K562 (cell line): Measurements from ENCODE around the gene PDE11A. TPM values are rescaled to one million over a fixed set of nuclear protein-coding genes. Genes with fewer than 3 reads are reported as not detected.

Source experiments
- ADNP ChIP-seq: fragments of 200-800 bp; sonication (Bioruptor generic); IDR thresholded peaks from 2 replicates; pipeline ENCODE4 v1.6.1; 2016; ENCODE audit warnings: missing genetic modification characterization, missing compliant biosample characterization
- CBX5 ChIP-seq: IDR thresholded peaks from 2 replicates; pipeline ENCODE4 v1.6.1; 2014; ENCODE audit warnings: low read depth, borderline replicate concordance
- CREB1 ChIP-seq, 2 experiments: sonication (generic) in 1 of 2; formaldehyde crosslinking in 1 of 2; IDR thresholded peaks; 2 replicates each; pipeline versions ENCODE4 v1.6.1 to v1.8.0; 2012 to 2022; ENCODE audit warnings: inconsistent platforms in 1 of 2, mild to moderate bottlenecking in 1 of 2, missing genetic modification reagents in 1 of 2, moderate library complexity in 1 of 2
- CREBBP ChIP-seq: IDR thresholded peaks from one replicate; pipeline ENCODE4 v1.6.1; 2012; ENCODE audit warnings: low read depth, mild to moderate bottlenecking, control low read depth, inconsistent platforms, low read length
- GABPB1 ChIP-seq: sonication (generic); formaldehyde crosslinking; IDR thresholded peaks from 2 replicates; pipeline ENCODE4 v1.8.0; 2022; ENCODE audit warnings: mild to moderate bottlenecking, missing genetic modification reagents
- GATA2 ChIP-seq: sonication (generic); formaldehyde crosslinking; IDR thresholded peaks from 2 replicates; pipeline ENCODE4 v1.4.0; 2020; ENCODE audit warnings: mild to moderate bottlenecking, missing genetic modification reagents
- GATAD2B ChIP-seq: fragments of 450-650 bp; IDR thresholded peaks from 2 replicates; pipeline ENCODE4 v1.6.1; 2017; ENCODE audit warnings: mild to moderate bottlenecking, borderline replicate concordance
- HMG20A ChIP-seq: fragments of 450-650 bp; formaldehyde crosslinking; conservative IDR thresholded peaks from 2 replicates; pipeline ENCODE4 v1.4.0; 2020; ENCODE audit warnings: mild to moderate bottlenecking, mixed read lengths
- MTA2 ChIP-seq: fragments of 450-650 bp; IDR thresholded peaks from 2 replicates; pipeline ENCODE4 v1.6.1; 2016; ENCODE audit warnings: low read depth
- SRSF1 ChIP-seq: fragments of 200-400 bp; formaldehyde crosslinking; IDR thresholded peaks from 2 replicates; pipeline ENCODE4 v1.6.1; 2017; ENCODE audit warnings: mild to moderate bottlenecking, low read depth, low read length, moderate library complexity
- TARDBP ChIP-seq: fragments of 450-650 bp; IDR thresholded peaks from 2 replicates; pipeline ENCODE4 v1.6.1; 2016
- U2AF1 ChIP-seq: fragments of 200-400 bp; formaldehyde crosslinking; optimal IDR thresholded peaks from 2 replicates; pipeline ENCODE3; 2017; ENCODE audit warnings: mild to moderate bottlenecking, low read depth, low read length, moderate library complexity
- ZKSCAN1 ChIP-seq: fragments of 150-350 bp; IDR thresholded peaks from 2 replicates; pipeline ENCODE4 v1.6.1; 2016; ENCODE audit warnings: low read depth, low read length
- ZNF436 ChIP-seq: fragments of 250-450, 450-650 bp; sonication (Bioruptor Pico); formaldehyde crosslinking; IDR thresholded peaks from 2 replicates; pipeline ENCODE4 v1.7.0; 2020; ENCODE audit warnings: mild to moderate bottlenecking
- ZNF583 ChIP-seq: fragments of 250-450 bp; sonication (Bioruptor Pico); IDR thresholded peaks from 2 replicates; pipeline ENCODE4 v1.4.0; 2020
- ZNF764 ChIP-seq: fragments of 250-450 bp; sonication (Bioruptor Pico); IDR thresholded peaks from 2 replicates; pipeline ENCODE4 v1.4.0; 2020; ENCODE audit warnings: low read depth, mild to moderate bottlenecking, moderate library complexity
- polyA plus RNA-seq, 8 experiments: library from polyadenylated mRNA; depleted of rRNA in 4 of 8; stranded (reverse) in 5 of 8; unstranded in 3 of 8; fragments of >200 nt; fragmentation: Nextera tagmentation in 2 of 8; fragmentation: Illumina TruSeq in 1 of 8; extraction: Ambion mirVana in 2 of 8; extraction: Trizol in 1 of 8; gene quantifications; 2 replicates each; pipeline versions ENCODE4 v1.2.1 to v1.2.3, GENCODE V29; 2011 to 2014; ENCODE audit warnings: inconsistent platforms in 1 of 8, missing spikeins in 1 of 8
- total RNA-seq, 7 experiments: library from RNA; depleted of rRNA in 6 of 7; stranded (reverse); fragments of >200 nt in 6 of 7; fragmentation: Illumina TruSeq in 2 of 7; extraction: Trizol in 2 of 7; gene quantifications; 2 replicates each; pipeline versions ENCODE4 v1.2.1 to v1.2.3, GENCODE V29; 2011 to 2021; ENCODE audit warnings: low replicate concordance in 1 of 7
- TF ChIP-seq, protein P1 (sequence below): fragments of 450-650 bp; IDR thresholded peaks from 2 replicates; pipeline ENCODE4 v1.6.1; 2016; ENCODE audit warnings: mild to moderate bottlenecking
- TF ChIP-seq, protein P2 (sequence below): sonication (generic); formaldehyde crosslinking; IDR thresholded peaks from 2 replicates; pipeline ENCODE4 v1.8.1; 2023; ENCODE audit warnings: mild to moderate bottlenecking, missing genetic modification reagents
- TF ChIP-seq, protein P3 (sequence below): fragments of 450-650 bp; IDR thresholded peaks from 2 replicates; pipeline ENCODE4 v1.6.1; 2016; ENCODE audit warnings: borderline replicate concordance
- TF ChIP-seq, protein P4 (sequence below): fragments of 250-450 bp; sonication (Bioruptor Pico); IDR thresholded peaks from 2 replicates; pipeline ENCODE4 v1.5.0; 2021; ENCODE audit warnings: mild to moderate bottlenecking, borderline replicate concordance

The PDE11A gene
- total and polyA plus RNA-seq, 9 of the 15 experiments (the other 6 are each of a cell fraction or from before 2014, with no cell fraction given), result 3.2 to 22.1 (median 5.7) TPM

DNA sequence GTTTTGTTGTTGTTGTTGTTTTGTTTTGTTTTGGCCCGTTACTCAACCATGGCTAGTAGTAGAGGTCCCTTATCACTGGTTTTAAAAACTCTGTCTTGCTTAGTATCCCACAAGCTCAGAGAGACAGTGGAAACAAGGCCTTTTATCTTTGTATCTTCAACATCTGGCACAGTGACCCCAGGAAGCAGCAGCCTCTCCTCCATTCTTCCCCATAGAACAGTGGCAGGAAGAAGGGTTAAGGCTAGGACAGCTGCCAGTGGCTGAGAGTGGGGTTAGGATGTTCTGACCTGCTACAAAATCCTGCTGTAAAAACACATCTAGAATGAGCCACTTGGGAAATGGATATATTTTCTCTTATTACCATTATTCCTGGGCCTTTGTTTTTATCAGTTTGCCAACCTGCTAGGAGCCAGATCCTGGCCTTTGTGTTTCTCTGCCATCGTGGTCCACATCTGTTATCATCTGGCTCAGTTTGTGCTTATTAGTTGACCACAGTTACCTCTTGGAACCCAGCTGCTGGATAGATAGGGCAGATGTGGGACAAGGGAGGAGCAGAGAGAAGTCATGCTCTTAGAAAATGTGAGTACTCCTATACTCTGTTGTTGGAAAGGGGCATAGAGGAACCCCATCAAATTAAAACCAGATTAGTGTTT, 433.2 kb downstream of the PDE11A start (continued):
- TF ChIP-seq U2AF1, result no peak
- TF ChIP-seq, protein P1, sequence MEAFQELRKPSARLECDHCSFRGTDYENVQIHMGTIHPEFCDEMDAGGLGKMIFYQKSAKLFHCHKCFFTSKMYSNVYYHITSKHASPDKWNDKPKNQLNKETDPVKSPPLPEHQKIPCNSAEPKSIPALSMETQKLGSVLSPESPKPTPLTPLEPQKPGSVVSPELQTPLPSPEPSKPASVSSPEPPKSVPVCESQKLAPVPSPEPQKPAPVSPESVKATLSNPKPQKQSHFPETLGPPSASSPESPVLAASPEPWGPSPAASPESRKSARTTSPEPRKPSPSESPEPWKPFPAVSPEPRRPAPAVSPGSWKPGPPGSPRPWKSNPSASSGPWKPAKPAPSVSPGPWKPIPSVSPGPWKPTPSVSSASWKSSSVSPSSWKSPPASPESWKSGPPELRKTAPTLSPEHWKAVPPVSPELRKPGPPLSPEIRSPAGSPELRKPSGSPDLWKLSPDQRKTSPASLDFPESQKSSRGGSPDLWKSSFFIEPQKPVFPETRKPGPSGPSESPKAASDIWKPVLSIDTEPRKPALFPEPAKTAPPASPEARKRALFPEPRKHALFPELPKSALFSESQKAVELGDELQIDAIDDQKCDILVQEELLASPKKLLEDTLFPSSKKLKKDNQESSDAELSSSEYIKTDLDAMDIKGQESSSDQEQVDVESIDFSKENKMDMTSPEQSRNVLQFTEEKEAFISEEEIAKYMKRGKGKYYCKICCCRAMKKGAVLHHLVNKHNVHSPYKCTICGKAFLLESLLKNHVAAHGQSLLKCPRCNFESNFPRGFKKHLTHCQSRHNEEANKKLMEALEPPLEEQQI, result peak; percentile 38; the same call in 1 of the 2 replicates
- TF ChIP-seq SRSF1, result no peak
- peak; percentile 76; the same call in 1 of the 2 replicates for TF ChIP-seq ZNF583 (CRISPR knock-in tag)
- TF ChIP-seq, protein P2, sequence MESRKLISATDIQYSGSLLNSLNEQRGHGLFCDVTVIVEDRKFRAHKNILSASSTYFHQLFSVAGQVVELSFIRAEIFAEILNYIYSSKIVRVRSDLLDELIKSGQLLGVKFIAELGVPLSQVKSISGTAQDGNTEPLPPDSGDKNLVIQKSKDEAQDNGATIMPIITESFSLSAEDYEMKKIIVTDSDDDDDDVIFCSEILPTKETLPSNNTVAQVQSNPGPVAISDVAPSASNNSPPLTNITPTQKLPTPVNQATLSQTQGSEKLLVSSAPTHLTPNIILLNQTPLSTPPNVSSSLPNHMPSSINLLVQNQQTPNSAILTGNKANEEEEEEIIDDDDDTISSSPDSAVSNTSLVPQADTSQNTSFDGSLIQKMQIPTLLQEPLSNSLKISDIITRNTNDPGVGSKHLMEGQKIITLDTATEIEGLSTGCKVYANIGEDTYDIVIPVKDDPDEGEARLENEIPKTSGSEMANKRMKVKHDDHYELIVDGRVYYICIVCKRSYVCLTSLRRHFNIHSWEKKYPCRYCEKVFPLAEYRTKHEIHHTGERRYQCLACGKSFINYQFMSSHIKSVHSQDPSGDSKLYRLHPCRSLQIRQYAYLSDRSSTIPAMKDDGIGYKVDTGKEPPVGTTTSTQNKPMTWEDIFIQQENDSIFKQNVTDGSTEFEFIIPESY (CRISPR knock-in tag), result no peak
- TF ChIP-seq HMG20A (CRISPR knock-in tag), result 0 out of 2 replicates have a peak, but pooled peaks have one; percentile 54
- no peak for TF ChIP-seq ZNF764
- TF ChIP-seq, protein P3, sequence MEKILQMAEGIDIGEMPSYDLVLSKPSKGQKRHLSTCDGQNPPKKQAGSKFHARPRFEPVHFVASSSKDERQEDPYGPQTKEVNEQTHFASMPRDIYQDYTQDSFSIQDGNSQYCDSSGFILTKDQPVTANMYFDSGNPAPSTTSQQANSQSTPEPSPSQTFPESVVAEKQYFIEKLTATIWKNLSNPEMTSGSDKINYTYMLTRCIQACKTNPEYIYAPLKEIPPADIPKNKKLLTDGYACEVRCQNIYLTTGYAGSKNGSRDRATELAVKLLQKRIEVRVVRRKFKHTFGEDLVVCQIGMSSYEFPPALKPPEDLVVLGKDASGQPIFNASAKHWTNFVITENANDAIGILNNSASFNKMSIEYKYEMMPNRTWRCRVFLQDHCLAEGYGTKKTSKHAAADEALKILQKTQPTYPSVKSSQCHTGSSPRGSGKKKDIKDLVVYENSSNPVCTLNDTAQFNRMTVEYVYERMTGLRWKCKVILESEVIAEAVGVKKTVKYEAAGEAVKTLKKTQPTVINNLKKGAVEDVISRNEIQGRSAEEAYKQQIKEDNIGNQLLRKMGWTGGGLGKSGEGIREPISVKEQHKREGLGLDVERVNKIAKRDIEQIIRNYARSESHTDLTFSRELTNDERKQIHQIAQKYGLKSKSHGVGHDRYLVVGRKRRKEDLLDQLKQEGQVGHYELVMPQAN, result no peak
- peak; percentile 34; the same call in 1 of the 2 replicates for TF ChIP-seq GATAD2B
- no peak for TF ChIP-seq CBX5
- TF ChIP-seq ADNP (tag), result no peak
- no peak for TF ChIP-seq TARDBP
- no peak for TF ChIP-seq ZNF436 (CRISPR knock-in tag)
- TF ChIP-seq ZKSCAN1, result no peak
- TF ChIP-seq GABPB1, result 0 out of 2 replicates have a peak, but pooled peaks have one; percentile 25
- no peak for TF ChIP-seq CREB1 (IDR thresholded peaks at IDR 0.05)
- TF ChIP-seq CREB1 (CRISPR knock-in tag; IDR thresholded peaks at IDR 0.05), result no peak; the same call in 1 of the 2 replicates
- no peak for TF ChIP-seq CREBBP
- TF ChIP-seq MTA2, result peak; percentile 88
- TF ChIP-seq, protein P4, sequence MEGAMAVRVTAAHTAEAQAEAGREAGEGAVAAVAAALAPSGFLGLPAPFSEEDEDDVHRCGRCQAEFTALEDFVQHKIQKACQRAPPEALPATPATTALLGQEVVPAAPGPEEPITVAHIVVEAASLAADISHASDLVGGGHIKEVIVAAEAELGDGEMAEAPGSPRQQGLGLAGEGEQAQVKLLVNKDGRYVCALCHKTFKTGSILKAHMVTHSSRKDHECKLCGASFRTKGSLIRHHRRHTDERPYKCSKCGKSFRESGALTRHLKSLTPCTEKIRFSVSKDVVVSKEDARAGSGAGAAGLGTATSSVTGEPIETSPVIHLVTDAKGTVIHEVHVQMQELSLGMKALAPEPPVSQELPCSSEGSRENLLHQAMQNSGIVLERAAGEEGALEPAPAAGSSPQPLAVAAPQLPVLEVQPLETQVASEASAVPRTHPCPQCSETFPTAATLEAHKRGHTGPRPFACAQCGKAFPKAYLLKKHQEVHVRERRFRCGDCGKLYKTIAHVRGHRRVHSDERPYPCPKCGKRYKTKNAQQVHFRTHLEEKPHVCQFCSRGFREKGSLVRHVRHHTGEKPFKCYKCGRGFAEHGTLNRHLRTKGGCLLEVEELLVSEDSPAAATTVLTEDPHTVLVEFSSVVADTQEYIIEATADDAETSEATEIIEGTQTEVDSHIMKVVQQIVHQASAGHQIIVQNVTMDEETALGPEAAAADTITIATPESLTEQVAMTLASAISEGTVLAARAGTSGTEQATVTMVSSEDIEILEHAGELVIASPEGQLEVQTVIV (CRISPR knock-in tag), result no peak
- peak; percentile 90 for TF ChIP-seq GATA2 (CRISPR knock-in tag)
